ELF-1 (cell line): Measurements from ENCODE around the gene UBE2L3.
"Not testable (repeated sequence)": the region's sequence is repeated elsewhere in the genome, so short reads cannot be mapped to it uniquely, and the experiment has no call there.

Experiments
- DNase-seq: peaks from one replicate; pipeline ENCODE4 v3.0.0-alpha.2; 2016; ENCODE audit warnings: low read depth, low spot score

Gene UBE2L3

DNA sequence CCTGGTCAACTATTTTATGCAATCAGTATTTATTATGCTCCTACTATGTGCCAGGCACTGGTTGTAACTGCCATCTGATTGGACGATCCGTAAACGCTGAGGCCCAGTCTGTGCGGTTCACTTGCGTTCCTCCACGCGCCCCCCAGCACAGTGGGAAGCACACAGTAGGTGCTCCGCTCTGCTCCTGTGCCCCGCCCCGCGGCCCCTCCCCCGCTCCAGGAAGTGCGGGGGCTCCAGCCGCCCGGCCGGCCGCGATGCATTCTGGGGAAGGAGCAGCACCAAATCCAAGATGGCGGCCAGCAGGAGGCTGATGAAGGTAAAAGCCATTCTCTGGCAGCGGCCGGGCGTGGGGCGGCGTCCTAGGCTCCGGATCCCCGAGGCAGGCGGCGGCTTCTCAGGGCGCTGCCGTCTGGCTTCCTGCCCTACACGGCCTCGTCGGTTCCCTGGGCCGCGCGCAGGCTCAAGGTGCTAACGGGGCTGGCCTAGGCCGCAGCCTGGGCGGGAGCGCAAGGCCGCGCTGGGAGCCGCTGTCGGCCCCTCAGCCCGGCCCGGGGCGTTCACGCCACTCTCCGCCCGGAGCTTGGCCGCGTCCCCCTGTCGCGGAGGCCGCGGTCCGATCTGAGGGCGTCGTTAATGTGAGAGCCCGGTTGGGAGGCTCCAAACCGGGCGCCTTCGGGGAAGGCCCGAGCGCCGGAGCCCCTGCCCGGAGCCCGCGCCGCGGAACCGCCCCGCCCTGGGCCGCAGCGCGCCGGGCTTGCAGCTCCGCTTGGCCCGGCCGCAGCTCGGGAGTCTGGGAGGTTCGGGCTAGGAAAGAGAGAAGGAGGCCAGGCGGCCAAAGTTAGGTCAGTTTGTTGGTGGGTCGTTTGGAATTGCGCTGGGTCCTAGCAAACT is at the start of gene UBE2L3:
Gene UBE2L3 (plus strand): TSS at position 259 of the 891 bp plus-strand sequence. CDS start 31 bp downstream, at position 290.
- peak; percentile 91 for DNase-seq

DNA sequence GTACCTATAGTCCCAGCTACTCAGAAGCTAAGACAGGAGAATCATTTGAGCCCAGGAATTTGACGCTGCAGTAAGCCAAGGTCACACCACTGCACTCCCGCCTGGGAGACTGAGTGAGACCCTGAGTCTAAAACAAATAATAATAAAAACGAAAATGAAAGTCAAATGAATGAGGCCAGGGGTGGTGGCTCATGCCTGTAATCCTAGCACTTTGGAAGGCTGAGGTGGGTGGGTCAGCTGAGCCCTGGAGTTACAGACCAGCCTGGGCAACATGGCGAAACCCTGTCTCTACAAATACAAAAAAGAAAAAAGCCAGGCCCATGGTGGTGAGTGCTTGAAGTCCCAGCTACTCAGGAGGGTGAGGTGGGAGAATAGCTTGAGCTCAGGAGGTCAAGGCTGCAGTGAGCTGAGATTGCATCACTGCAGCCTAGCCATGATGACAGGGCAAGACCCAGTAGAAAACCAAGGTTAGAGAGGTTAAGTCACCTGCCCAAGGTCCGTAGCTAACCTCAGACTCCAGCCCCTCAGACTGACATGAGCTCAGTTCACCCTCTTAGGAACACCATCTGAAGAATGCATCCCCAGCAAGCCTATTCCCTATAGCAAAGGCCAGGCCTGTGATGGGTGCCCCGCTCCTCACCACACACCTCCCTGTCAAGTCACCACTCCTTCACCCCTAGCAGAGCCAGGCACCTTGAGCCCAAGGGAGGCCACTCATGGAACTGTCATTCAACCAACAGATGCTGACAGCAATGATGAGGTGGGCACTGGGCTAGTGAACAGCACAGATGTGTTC is 40.6 kb upstream of the UBE2L3 start:
- not testable (repeated sequence) for DNase-seq

DNA sequence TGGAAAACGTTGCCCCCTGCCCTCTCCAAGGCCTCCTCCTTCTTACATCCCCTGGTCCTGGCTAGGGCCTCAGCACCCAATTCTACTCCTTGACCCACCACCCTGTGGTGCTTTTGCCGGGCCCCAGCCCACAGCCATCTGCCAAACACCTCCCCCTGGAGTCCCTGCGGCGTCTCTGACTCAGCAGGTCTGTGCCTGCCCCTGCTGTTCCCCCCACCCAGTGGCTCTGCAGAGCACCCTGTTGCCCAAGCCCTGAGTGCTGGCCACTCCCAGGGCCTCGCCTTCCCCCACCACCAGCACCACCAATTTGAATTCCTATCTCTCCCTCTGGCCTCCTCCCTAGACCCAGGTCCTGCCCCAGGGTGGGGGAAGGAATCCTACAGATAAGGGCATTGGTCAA is 36.0 kb upstream of the UBE2L3 start:
- DNase-seq, result not testable (repeated sequence)

DNA sequence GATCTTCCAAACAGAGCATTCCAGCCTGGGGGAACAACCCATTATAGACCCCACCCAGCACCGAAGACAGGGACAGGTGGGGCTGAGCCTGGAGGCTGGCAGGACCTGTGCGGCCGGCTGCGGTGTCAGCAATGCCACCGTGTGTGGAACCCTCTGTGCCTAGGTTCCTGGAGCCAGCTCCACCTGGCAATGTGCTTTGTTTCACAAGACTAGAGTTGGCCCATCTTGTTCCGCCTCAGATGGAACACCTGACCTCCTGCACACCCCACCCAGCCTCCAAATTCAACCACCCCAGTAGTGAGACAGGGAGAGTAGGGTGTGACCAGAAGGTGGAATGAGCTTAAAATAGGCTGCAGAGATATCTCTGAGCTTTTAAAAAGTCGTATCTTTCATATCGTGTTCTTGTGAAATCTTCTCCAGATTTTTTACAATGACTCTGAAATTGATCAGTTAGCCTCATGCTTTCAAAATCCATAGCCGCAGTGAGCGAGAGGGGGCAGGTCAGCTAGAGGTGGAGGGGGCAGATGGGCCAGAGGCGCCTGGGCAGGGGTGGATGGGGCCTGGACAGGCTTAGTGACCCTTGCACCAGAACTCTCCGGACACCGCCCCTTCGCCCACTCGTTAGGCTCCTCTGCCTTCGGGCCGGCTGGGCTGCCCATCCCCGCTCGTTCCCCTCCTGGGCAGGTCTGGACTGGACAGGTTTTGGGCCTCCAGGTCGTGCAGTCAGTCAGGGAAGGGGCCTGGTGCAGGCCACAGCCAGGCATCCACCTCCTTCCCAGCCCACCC is 34.5 kb upstream of the UBE2L3 start:
- not testable (repeated sequence) for DNase-seq

DNA sequence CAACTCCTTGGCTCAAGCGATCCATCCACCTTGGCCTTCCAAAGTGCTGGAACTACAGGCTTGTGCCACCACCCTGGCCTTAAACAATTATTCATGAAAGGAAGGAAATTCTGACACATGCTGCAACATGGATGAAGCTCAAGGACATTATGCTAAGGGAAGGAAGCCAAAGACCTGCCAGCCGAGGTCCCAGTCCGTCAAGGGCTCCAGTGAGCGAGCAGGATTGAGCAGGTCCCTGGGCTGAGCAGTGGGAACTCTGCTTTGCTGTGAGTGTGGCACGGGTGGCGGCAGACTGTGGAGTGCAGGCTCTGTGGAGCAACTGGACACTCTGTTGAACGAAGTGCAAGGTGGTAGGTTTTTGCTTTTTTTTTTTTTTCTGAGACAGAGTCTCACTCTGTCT is 27.7 kb upstream of the UBE2L3 start:
- not testable (repeated sequence) for DNase-seq

DNA sequence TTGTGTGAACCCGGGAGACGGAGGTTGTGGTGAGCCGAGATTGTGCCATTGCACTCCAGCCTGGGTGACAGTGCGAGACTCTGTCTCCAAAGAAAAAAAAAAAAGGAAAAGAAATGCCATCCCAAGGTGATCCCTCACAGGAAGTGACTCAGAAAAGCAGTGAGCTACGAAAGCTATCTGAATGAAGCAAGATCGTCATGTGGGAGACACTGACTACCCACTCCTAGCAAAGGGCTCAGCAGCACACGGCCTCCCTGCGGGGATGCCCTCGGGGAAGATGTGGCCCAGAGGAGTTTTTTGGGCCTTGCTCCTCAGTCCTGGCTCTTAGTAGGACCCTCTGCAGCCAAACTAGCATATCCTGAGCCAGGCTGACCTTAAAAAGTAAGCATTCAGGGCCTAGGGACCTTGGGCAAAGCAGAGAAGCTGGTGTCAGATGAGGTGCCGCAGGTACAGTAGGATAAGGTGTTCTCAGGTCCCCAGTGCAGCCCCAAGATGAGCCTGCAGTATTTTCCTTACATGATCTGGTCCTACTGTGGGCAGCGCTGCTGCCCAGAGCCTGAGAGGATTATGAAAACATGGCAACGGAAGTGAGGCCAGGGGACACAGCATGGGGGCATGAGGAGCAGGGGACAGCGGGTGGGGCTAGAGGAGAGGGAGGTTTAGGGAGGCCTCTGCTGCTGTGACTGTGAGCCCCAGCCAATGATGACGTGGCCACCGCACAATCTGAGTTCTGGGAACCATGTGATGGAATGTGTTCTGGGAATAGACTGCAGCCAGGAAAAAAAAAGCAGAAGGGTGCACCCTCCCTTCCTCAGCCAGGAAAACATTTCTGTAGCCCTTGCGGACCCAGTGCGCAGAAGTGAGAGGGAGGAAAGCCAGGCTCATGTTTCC is 22.8 kb upstream of the UBE2L3 start:
- DNase-seq, result not testable (repeated sequence)

- not testable (repeated sequence) for DNase-seq
Measured at GRCh38 chr22:21549558-21549957, 18.0 kb upstream of the UBE2L3 start.

DNA sequence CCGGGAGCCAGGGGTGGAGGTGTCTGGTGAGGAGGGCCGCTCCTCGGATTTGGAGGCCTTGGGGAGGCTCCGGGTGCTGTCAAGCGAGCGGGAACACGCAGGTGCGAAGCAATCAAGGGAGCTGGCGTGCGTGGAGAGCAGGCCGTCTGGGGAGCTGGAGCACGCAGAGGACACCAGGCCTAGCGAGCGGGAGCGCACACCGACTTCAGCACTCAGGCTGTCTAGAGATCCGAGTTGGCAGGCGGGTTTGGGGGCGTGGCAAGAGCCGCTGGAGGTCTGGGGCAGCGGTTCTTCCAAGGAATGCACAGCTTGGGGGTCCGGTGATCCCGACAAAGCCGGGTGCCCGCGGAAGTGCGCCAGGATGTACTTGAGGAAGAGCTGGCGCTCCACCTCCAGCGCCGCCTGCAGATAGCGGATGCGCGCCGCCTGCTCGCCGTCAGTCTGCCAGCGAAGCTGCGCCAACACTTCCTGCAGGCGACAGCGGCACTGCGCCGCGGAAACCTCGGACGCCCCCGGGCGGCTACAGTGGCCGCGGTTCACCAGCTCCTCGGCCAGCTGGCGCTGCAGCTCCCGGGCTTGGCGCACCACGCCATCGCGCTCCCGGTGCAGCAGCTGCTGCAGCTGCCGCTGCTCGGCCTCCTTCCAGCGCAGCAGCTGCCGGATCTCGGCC is 17.4 kb upstream of the UBE2L3 start:
- DNase-seq, result not testable (repeated sequence)

- DNase-seq, result not testable (repeated sequence)
Measured at GRCh38 chr22:21550678-21551047, 16.9 kb upstream of the UBE2L3 start.

DNA sequence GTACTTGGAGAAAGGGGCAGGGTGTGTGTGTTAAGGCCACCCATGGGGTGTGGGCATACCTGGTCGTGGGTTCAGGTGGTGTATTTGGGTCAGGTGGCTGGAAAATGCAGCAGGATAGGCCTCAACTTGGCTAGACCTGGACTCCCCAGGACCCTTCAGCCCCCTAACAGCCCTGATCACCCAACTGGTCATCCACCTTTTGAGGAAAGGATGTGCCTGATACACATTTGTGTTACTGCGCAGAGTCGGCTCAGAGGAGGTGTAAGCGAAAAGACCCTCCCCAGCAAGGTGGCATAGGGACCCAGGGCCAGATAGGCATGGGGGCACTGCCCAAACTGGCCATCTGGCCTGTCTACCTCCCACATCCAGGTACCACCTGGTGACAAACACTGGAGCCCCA is 16.2 kb upstream of the UBE2L3 start, which contains the start of gene RIMBP3C:
Gene RIMBP3C (minus strand): TSS at position 101 of the 400 bp plus-strand sequence. CDS start 485 bp downstream, outside the sequence.
- DNase-seq, result not testable (repeated sequence)

DNA sequence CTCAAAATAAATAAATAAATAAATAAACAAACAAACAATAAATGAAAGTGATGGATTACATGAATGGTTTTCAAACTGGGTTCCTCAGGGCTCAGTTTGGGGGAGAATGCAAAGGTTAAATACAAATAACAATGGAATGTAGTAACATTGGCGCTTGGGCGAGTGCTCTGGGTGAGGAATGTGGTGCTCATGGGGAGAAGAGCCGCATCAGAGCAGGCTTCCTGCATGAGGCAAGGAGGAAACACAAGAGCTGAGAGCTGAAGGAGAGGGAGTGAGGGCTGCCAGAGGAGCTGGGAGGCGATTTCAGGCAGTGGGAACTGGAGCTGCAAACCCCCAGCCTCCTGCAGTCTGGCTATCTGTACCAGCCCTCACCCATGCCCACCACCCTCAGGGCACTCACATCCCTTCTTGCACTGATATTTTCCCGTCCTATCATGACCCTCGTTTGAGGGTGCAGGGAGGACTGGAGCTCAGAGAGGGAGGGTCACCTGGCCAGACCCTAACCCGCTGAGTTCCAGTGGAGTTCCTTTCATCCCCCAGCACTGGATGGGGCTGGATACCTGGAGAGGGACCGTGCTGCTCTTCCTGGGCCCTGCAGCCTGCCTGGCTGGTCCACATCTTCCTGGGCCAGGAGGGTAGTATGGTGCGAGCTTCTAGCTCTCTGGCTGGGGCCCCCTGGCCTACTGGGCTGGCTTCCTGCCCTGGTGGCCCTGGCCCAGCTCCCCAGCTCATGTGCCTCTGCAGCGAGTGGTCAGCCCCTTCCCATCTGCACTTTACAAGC is 8.0 kb upstream of the UBE2L3 start:
- DNase-seq, result not testable (repeated sequence)

DNA sequence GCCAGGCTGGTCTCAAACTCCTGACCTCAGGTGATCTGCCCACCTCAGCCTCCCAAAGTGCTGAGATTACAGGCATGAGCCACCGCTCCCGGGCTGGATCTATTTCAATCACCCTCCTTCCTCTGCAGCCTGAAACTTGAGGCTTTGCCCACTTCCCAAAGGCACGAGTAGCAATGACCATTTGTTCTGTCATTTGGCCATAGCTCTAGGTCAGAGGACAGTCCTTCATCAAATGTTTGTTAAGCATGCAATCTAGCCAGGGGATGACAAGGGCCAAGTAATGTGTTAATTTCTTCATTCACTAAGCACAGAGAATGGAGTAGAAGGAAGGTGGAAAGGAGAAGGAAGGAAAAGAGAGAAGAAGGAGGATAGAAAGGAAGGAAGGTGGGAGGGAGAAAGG is 6.9 kb upstream of the UBE2L3 start:
- DNase-seq, result not testable (repeated sequence)

DNA sequence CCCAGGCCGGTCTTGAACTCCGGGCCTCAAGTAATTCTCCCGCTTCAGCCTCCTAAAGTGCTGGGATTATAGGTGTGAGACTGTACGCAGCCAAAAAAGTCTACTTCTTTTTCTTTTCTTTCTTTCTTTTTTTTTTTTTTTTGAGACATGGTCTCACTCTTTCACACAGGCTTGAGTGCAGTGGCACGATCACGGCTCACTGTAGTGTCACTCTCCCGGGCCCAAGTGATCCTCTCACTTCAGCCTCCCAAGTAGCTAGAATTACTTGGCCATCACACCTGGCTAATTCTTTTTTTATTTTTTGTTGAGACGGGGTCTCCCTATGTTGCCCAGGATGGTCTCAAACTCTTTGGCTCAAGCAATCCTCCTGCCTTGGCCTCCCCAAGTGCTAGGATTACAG is 3.6 kb upstream of the UBE2L3 start:
- DNase-seq, result no peak

GRCh38 chr22:21564411-21564810 is 3.1 kb upstream of the UBE2L3 start:
- no peak for DNase-seq

DNA sequence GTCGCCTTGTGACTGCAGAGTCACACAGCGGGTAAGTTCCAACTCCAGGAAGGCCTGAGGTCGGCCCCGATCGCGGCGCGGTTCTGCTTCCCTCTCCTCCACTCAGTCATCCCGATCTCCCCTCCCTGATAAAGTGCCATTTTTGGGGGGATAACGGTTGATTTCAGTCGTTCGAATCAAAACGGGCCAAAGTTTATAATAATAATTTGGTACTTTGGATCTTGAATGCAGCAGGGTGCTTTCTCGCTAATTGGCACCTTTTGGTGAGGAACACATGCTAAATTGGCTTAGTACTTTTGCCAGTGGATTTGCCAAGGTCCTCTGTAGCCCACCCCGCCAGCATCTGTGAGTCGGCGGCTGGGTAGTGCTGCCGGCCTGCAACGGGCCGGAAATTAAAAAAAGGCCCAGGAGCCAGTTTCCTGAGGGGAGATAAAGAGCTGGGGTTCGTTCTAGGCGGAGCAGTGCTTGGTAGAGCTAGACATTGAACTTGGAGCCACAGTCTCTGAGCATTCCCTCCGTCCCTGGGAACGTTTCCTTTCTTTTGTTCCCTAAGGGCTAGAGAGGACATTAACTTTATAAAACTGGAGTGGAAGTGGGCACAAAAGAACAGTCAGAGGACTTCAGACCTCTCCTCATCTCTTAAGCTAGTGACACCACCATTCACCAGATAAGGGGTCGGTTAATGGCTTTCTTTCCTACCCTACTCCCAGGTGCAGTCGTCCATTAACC is 997 bp downstream of the UBE2L3 start:
- peak; percentile 39 for DNase-seq

DNA sequence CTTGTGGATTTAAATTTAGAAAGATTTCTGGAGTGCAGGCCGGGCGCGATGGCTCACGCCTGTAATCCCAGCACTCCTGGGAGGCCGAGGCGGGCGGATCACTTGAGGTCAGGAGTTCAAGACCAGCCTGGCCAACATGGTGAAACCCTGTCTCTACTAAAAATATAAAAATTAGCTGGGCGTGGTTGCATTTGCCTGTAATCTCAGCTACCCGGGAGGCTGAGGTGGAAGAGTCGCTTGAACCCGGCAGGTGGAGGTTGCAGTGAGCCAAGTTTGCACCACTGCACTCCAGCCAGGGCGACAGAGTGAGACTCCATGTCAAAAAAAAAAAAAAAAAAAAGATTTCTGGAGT is 1.5 kb downstream of the UBE2L3 start:
- not testable (repeated sequence) for DNase-seq

DNA sequence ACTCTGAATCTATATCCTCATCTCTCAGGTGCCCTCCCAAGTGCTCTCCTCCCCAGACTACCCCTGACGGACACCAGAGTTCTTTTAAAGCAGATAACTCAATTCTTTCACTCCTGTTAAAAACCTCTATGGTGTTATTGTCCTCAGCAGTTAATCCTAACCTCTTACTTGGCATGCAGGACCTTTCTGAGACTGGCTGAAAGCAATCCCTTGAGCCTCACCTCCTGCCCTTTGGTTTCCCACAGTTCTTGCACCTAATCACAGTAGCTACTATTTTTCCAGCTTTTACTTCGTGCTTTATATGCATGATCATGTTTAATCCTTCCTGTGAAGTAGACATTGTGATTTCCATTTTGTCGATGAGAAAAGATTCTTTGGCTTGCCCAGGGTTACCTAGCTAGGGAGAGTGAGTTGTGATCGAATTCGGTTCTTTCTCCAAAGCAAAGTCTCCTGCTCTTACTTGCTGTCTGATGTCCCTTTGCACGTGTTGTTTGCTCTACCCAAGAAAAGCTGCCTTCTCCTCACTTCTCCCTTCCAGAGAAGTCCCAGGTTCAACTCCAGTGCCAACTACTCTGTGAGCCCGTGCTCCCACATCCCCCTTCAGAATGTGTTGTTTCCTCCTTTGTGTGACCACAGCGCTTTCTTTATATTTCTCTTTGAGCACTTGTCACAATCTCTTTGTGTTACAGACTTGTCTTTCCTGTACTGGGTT is 2.1 kb downstream of the UBE2L3 start:
- DNase-seq, result no peak

- no peak for DNase-seq
Measured at GRCh38 chr22:21570398-21570797, 2.9 kb downstream of the UBE2L3 start.
